A673 (cell line): ENCODE results near the gene ARID3C. TPM values are rescaled to one million over a fixed set of nuclear protein-coding genes. Genes with fewer than 3 reads are reported as not detected.

Experiments used
- BruUV-seq: library from RNA; stranded (reverse); fragments of 400-500 nt; replicated peaks from 2 replicates; lab custom pipeline; 2021; lab: Mats Ljungman, UMichigan
- CTCF ChIA-PET: fragments of 300-600 bp; sonication (Branson Sonifier 250); formaldehyde crosslinking; loops from one replicate; lab custom pipeline; 2022; ENCODE audit warnings: antibody characterized with exemption; lab: Charles Lee
- POLR2A ChIA-PET: fragments of 300-600 bp; sonication (Branson Sonifier 250); formaldehyde crosslinking; loops from one replicate; lab custom pipeline; 2022; ENCODE audit warnings: antibody characterized with exemption; ENCODE audit not compliant: low non-redundant PET; lab: Charles Lee
- DNase-seq: peaks from one replicate; pipeline ENCODE4 v3.0.0-alpha.2; 2015; ENCODE audit warnings: low spot score
- H3K27ac ChIP-seq: fragments of 200-600 bp; sonication (generic); 2 replicates; pipeline ENCODE4 v1.5.1; 2016; ENCODE audit warnings: mixed run types, low read depth, mild to moderate bottlenecking, mixed read lengths, antibody characterized with exemption, low read length; ENCODE audit not compliant: poor library complexity, severe bottlenecking
- H3K27me3 ChIP-seq: fragments of 200-600 bp; sonication (generic); replicated peaks from 2 replicates; pipeline ENCODE4 v1.6.1; 2017; ENCODE audit warnings: mixed run types, low read depth, mild to moderate bottlenecking, mixed read lengths, antibody characterized with exemption, low read length; ENCODE audit not compliant: insufficient read depth, poor library complexity
- H3K36me3 ChIP-seq: fragments of 200-600 bp; sonication (generic); 2 replicates; pipeline ENCODE4 v1.6.1; 2016; ENCODE audit warnings: mixed run types, mild to moderate bottlenecking, mixed read lengths, antibody characterized with exemption, low read length; ENCODE audit not compliant: insufficient read depth, poor library complexity, severe bottlenecking
- H3K4me1 ChIP-seq: fragments of 200-600 bp; sonication (generic); 2 replicates; pipeline ENCODE4 v1.6.1; 2017; ENCODE audit warnings: mixed run types, mild to moderate bottlenecking, mixed read lengths, antibody characterized with exemption, low read length; ENCODE audit not compliant: insufficient read depth, poor library complexity, severe bottlenecking
- H3K4me3 ChIP-seq: fragments of 200-600 bp; sonication (generic); 2 replicates; pipeline ENCODE4 v1.5.1; 2016; ENCODE audit warnings: low read depth, mixed run types, mild to moderate bottlenecking, mixed read lengths, low read length; ENCODE audit not compliant: poor library complexity, severe bottlenecking
- H3K9me3 ChIP-seq: fragments of 200-600 bp; sonication (generic); 2 replicates; pipeline ENCODE4 v1.6.1; 2016; ENCODE audit warnings: mixed run types, low read depth, mild to moderate bottlenecking, mixed read lengths, antibody characterized with exemption, low read length; ENCODE audit not compliant: poor library complexity, severe bottlenecking
- CTCF ChIP-seq: fragments of 300-800, 200-600 bp; sonication (generic); conservative IDR thresholded peaks from 2 replicates; pipeline ENCODE4 v1.5.1; 2017; ENCODE audit warnings: low read depth, mild to moderate bottlenecking, antibody characterized with exemption, low read length, moderate library complexity, mixed read lengths
- EZH2 ChIP-seq: fragments of 200-600 bp; sonication (generic); IDR thresholded peaks from 2 replicates; pipeline ENCODE4 v1.6.1; 2017; ENCODE audit warnings: borderline replicate concordance, low read depth, mild to moderate bottlenecking, mixed read lengths, antibody characterized with exemption, low read length; ENCODE audit not compliant: poor library complexity, severe bottlenecking
- intact Hi-C: fragments of 100-400 bp; cut with micrococcal nuclease; formaldehyde crosslinking; loops from one replicate; pipeline ENCODE4 v1.10.0; 2022; ENCODE audit not compliant: unreplicated experiment
- total RNA-seq: library from RNA; stranded (reverse); gene quantifications from 2 replicates; pipeline ENCODE4 v1.2.3, GENCODE V29; 2021

Gene ARID3C
- total RNA-seq, 1 experiment from 2014 or later, result not detected

GRCh38 chr9:34674440-34674839 lies 45.6 kb upstream of the ARID3C start:
- H3K9me3 ChIP-seq, result no peaks in the 10 kb centered on the region
- no peak overlapping the region for H3K4me3 ChIP-seq
- H3K36me3 ChIP-seq, result no peaks in the 10 kb centered on the region
- H3K27ac ChIP-seq, result no peak overlapping the region
- no peaks in the 10 kb centered on the region for H3K4me1 ChIP-seq
- ChIA-PET CTCF (interaction anchor here (0.6 to 1.4 kb wide), 2 partner anchors 28 to 314 kb away, joined by 5 read pairs; no protein-coding TSS in a partner anchor), POLR2A (no interaction called here)
- no peak for DNase-seq
- H3K27me3 ChIP-seq, result no peaks in the 10 kb centered on the region
- BruUV-seq, result no TSS peak
- TF ChIP-seq CTCF, result no peak
- TF ChIP-seq EZH2, result no peak
- intact Hi-C loops, result loop anchor here (2.0 kb wide), 1 partner anchor 28 kb away; no protein-coding TSS in a partner anchor

GRCh38 chr9:34671307-34671706 lies 42.4 kb upstream of the ARID3C start:
- Histone ChIP-seq H3K4me3 (no peak overlapping the region), H3K27ac (no peak overlapping the region), H3K4me1 (no peaks in the 10 kb centered on the region), H3K9me3 (no peaks in the 10 kb centered on the region), H3K36me3 (peaks cover 3% of the 10 kb centered on the region), H3K27me3 (no peaks in the 10 kb centered on the region)
- no TSS peak for BruUV-seq
- no peak for DNase-seq
- CTCF ChIA-PET, result no interaction called here
- TF ChIP-seq EZH2, result no peak
- TF ChIP-seq CTCF, result no peak
- intact Hi-C loops, result no loop called here
- POLR2A ChIA-PET, result no interaction called here

- CTCF ChIA-PET, result interaction anchor here (1.2 kb wide), 1 partner anchor 32 kb away, joined by 4 read pairs; no protein-coding TSS in a partner anchor
- no peaks in the 10 kb centered on the region for H3K27me3 ChIP-seq
- no peak overlapping the region for H3K4me3 ChIP-seq
- no peak overlapping the region for H3K27ac ChIP-seq
- no peaks in the 10 kb centered on the region for H3K4me1 ChIP-seq
- TF ChIP-seq CTCF (no peak), EZH2 (no peak)
- peaks cover 3% of the 10 kb centered on the region for H3K36me3 ChIP-seq
- H3K9me3 ChIP-seq, result no peaks in the 10 kb centered on the region
- POLR2A ChIA-PET, result no interaction called here
- DNase-seq, result no peak
- intact Hi-C loops, result no loop called here
- no TSS peak for BruUV-seq
These were observed 41.1 kb upstream of the ARID3C start for GRCh38 chr9:34669809-34670562.
